ENCODE data around the gene SLCO2A1.

DNA sequence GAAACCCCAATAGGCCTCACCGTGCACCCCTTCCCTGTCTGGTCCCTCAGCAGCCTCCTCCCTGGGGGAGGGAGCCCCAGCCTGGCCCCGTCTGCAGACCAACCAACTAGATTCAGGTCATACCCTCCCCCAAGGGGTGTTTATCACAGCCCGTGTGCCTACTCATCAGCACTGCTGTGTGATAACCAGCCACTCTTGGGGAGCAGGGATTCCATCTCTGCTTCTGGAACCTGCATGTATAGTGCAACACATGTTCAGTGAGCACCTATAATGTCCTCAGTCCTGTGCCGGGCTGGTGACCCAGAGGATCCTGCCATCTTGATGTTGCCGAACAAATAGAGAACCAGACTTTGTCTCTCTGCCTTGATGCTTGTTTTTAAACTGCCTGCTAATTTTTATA, 6.6 kb upstream of the SLCO2A1 start:
- TF ChIP-seq EZH2 (IDR thresholded peaks at IDR 0.05; ENCODE audit: borderline replicate concordance, insufficient read depth, low read depth, low read length, poor library complexity, severe bottlenecking) = no peak
- TF ChIP-seq, protein P1, sequence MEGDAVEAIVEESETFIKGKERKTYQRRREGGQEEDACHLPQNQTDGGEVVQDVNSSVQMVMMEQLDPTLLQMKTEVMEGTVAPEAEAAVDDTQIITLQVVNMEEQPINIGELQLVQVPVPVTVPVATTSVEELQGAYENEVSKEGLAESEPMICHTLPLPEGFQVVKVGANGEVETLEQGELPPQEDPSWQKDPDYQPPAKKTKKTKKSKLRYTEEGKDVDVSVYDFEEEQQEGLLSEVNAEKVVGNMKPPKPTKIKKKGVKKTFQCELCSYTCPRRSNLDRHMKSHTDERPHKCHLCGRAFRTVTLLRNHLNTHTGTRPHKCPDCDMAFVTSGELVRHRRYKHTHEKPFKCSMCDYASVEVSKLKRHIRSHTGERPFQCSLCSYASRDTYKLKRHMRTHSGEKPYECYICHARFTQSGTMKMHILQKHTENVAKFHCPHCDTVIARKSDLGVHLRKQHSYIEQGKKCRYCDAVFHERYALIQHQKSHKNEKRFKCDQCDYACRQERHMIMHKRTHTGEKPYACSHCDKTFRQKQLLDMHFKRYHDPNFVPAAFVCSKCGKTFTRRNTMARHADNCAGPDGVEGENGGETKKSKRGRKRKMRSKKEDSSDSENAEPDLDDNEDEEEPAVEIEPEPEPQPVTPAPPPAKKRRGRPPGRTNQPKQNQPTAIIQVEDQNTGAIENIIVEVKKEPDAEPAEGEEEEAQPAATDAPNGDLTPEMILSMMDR (IDR thresholded peaks at IDR 0.05) = no peak
